ENCODE data around the gene AREL1.

AREL1 gene

DNA sequence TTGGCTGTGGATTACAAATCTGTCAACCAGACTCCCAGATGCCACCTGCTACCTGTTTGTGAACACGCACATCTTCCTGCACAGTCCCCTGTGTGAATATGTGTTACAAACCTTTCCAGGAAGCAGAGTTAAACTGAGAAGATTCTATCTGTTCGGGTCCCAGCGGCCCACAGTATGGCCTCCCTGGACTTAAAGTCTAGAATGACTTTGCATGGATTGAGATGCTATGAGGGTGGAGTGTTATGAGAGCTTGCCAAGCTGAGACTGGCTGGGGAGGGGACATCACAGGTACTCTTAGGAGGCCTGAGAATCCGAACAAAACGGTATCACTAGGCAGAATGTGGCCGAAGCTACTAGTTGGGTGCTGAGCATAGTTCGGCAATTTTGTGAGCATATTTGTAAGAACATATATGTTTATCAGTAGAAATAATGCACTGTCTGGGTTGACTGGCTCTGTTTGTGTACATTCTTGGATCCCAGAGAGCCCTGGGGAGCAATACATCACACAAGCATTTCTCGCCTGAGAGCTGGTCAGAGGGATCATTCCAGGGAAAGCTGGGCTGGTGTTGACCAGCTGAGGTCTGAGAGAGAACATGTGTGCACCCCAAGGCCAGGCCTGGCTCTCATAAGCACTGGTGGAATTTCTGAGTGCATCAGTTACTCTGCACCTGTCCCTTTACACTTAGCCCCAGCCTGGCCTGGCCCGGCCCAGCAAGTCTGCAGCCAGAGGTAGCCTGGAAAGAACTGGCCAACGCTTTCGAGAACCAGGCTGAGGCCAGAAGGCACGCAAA is 71.1 kb downstream of the AREL1 start:
- no peak for DNase-seq (ENCODE audit: low read depth)
- no peak overlapping the region for H3K4me3 ChIP-seq (ENCODE audit: low read depth, low read length)
- TF ChIP-seq, protein P1, sequence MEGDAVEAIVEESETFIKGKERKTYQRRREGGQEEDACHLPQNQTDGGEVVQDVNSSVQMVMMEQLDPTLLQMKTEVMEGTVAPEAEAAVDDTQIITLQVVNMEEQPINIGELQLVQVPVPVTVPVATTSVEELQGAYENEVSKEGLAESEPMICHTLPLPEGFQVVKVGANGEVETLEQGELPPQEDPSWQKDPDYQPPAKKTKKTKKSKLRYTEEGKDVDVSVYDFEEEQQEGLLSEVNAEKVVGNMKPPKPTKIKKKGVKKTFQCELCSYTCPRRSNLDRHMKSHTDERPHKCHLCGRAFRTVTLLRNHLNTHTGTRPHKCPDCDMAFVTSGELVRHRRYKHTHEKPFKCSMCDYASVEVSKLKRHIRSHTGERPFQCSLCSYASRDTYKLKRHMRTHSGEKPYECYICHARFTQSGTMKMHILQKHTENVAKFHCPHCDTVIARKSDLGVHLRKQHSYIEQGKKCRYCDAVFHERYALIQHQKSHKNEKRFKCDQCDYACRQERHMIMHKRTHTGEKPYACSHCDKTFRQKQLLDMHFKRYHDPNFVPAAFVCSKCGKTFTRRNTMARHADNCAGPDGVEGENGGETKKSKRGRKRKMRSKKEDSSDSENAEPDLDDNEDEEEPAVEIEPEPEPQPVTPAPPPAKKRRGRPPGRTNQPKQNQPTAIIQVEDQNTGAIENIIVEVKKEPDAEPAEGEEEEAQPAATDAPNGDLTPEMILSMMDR (IDR thresholded peaks at IDR 0.05; ENCODE audit: low read depth, low read length, missing control alignments) = no peak

DNA sequence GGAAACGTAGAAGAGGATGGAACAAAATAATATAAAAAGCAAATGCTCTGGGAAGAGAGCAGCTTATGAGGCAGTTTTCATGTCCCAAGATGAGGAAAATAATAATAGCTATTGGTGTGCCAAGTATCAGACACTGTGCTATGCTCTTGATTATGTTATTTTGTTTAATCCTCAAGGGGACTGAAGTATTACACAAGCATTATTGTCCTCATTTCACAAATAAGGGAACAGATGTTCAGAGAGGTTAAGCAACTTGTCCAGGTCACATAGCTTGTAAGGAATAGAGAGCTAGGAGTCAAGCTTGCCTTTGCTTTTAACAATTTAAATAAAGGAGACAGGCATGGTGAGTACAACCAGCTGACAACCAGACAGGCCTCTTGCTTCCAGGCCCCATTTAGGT is 73.9 kb downstream of the AREL1 start:
- TF ChIP-seq, protein P1 (IDR thresholded peaks at IDR 0.05; ENCODE audit: low read depth, low read length, missing control alignments) = no peak
- no peak for DNase-seq (ENCODE audit: low read depth)

DNA sequence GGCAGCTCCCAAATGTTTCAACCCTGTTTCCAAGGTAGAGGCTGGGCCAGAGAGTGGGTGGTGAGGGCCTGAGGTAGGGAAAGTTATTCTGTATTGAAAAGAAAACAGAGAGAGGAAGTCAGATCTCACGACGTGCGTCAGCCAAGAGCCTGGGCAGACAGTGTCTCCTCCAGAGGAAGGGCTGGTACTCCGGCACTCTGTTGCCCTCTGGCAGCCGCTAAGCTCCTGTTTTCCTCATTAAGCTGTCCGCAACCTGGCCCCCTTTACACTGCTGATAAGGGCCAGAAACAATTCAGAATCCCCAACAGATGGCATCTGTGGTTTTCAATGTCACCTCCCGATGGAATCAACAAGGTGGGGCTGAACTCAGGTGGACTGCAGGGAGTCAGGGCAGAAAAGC is 74.8 kb downstream of the AREL1 start:
- no peak for DNase-seq (ENCODE audit: low read depth)
- no peak overlapping the region for H3K4me3 ChIP-seq (ENCODE audit: low read depth, low read length)
- TF ChIP-seq, protein P1 (IDR thresholded peaks at IDR 0.05; ENCODE audit: low read depth, low read length, missing control alignments) = no peak

More for the DNA sequence above, 73.9 kb downstream of the AREL1 start:
- no peak overlapping the region for H3K4me3 ChIP-seq (ENCODE audit: low read depth, low read length)

DNA sequence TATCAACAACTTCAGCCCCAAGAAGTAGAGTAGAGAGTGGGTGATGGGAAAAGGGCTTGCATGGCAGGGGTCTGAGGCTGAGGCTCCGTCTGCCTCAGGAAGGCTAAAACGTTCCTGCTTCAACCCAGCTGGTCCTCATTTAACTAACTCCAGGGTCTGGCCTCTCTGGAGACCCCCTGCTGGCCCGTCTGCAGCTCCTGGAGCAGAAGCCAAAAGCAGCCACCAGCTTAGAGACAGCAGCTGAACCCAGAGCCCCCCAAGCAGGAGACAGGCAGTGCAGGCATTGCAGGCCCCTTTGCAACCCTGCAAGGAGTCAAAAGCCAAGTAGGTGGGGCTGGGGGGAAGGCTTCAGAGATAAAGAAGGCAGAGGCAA is 75.7 kb downstream of the AREL1 start:
- DNase-seq (ENCODE audit: low read depth) = no peak
- no peak overlapping the region for H3K4me3 ChIP-seq (ENCODE audit: low read depth, low read length)
- TF ChIP-seq, protein P1 (IDR thresholded peaks at IDR 0.05; ENCODE audit: low read depth, low read length, missing control alignments) = no peak

DNA sequence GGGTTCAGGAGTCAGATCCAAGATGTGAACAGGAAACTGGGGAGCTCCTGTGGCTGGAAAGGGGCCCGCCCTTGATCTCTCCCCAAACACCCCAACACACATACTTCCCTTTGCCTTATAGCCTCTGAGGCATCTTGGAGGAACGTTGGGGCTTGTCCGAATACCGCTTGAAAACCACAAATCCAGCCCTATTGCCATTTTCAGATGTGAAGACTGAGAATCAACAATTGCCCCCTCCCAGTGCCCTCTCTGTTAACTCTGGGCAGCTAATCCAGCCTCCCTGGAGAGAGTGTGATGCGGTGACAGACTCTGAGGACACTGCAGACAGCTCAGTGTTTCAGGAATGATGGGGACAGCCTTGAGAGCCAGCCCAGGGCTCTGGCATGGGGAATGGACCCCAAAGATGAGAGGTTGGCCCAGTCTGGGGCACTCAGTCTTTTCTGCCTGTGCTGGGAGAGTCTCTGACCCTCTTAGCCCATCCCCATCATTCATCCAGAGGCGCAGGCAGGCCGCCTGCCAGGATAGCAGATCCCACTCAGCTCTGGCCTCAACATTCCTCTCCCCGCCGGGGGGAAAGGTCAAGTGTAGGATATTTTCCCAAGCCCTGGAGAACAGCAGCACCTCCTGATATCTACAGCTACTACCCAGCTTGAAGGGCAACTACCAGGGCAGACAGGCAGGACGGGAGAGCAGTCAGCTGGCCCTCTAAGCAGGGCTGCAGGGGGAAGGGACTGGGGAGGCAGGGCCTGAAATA is 76.3 kb downstream of the AREL1 start:
- DNase-seq (ENCODE audit: low read depth) = no peak
- H3K4me3 ChIP-seq (ENCODE audit: low read depth, low read length) = no peak overlapping the region
- TF ChIP-seq, protein P1 (IDR thresholded peaks at IDR 0.05; ENCODE audit: low read depth, low read length, missing control alignments) = no peak

DNA sequence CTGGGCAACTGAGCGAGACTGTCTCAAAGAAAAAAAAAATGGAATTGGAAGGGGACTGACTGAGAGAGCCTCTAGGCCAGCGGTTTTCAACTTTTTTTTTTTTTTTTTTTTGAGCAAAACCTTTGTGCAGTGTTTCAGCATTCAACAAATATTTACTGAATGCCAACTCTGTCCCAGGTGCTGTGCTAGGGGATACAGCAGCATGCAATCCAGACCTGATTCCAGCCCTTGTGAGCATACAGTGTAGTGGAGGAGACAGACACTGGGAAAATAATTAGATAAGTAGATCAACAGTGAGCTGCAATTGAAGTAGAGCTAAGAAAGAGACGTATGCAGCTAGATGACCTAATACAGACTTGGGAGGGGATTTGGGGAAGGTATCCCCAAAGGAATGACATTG is 77.0 kb downstream of the AREL1 start:
- TF ChIP-seq, protein P1 (IDR thresholded peaks at IDR 0.05; ENCODE audit: low read depth, low read length, missing control alignments) = no peak
- no peak overlapping the region for H3K4me3 ChIP-seq (ENCODE audit: low read depth, low read length)
- no peak for DNase-seq (ENCODE audit: low read depth)

All from GM12864 (cell line).